ENCODE data around the gene C16orf90.

GRCh38 chr16:3470723-3471122 lies 24.6 kb downstream of the C16orf90 start:
- TF ChIP-seq, protein P1, sequence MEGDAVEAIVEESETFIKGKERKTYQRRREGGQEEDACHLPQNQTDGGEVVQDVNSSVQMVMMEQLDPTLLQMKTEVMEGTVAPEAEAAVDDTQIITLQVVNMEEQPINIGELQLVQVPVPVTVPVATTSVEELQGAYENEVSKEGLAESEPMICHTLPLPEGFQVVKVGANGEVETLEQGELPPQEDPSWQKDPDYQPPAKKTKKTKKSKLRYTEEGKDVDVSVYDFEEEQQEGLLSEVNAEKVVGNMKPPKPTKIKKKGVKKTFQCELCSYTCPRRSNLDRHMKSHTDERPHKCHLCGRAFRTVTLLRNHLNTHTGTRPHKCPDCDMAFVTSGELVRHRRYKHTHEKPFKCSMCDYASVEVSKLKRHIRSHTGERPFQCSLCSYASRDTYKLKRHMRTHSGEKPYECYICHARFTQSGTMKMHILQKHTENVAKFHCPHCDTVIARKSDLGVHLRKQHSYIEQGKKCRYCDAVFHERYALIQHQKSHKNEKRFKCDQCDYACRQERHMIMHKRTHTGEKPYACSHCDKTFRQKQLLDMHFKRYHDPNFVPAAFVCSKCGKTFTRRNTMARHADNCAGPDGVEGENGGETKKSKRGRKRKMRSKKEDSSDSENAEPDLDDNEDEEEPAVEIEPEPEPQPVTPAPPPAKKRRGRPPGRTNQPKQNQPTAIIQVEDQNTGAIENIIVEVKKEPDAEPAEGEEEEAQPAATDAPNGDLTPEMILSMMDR (IDR thresholded peaks at IDR 0.05; ENCODE audit: borderline replicate concordance, extremely low read depth, low read length, poor library complexity, severe bottlenecking): no peak
- TF ChIP-seq EZH2 (IDR thresholded peaks at IDR 0.05; ENCODE audit: borderline replicate concordance, low read depth, low read length, severe bottlenecking): no peak
